Stomach smooth muscle (tissue), 2 donors: ENCODE data around the gene IGFBP2.

Experiments used
- H3K27ac ChIP-seq: one replicate; pipeline ENCODE4 v1.7.0; 2013; ENCODE audit warnings: mild to moderate bottlenecking, low read length, inconsistent platforms
- H3K27me3 ChIP-seq, 2 donors: one replicate each; pipeline ENCODE4 v1.7.0; 2013; ENCODE audit warnings: low read length in 2 of 2; ENCODE audit not compliant: insufficient read depth in 2 of 2, control insufficient read depth in 1 of 2
- H3K36me3 ChIP-seq, 2 donors: one replicate each; pipeline ENCODE4 v1.7.0; 2013; ENCODE audit warnings: low read length in 2 of 2; ENCODE audit not compliant: control insufficient read depth in 2 of 2, insufficient read depth in 2 of 2
- H3K4me1 ChIP-seq: one replicate; pipeline ENCODE4 v1.7.0; 2013; ENCODE audit warnings: low read length; ENCODE audit not compliant: control insufficient read depth, insufficient read depth
- H3K4me3 ChIP-seq, 2 donors: one replicate each; pipeline ENCODE4 v1.7.0; 2013; ENCODE audit warnings: low read length in 2 of 2
- H3K9ac ChIP-seq, 2 donors: one replicate each; pipeline ENCODE4 v1.7.0; 2013; ENCODE audit warnings: low read length in 2 of 2, mild to moderate bottlenecking in 1 of 2
- H3K9me3 ChIP-seq, 2 donors: one replicate each; pipeline ENCODE4 v1.7.0; 2013; ENCODE audit warnings: low read length in 2 of 2; ENCODE audit not compliant: control insufficient read depth in 2 of 2
- donor health status: healthy.
- donor health status: Pancreatic carcinoma.

Gene IGFBP2

GRCh38 chr2:216654528-216655052, 21.4 kb downstream of the IGFBP2 start:
- peaks cover 0 to 5% of the 10 kb centered on the region in 2 donors for H3K36me3 ChIP-seq
- peaks cover 46% of the 10 kb centered on the region for H3K4me1 ChIP-seq
- H3K27ac ChIP-seq: no peak overlapping the region
- H3K27me3 ChIP-seq: no peaks in the 10 kb centered on the region
- H3K9ac ChIP-seq: no peak overlapping the region
- no peaks in the 10 kb centered on the region for H3K9me3 ChIP-seq
- no peak overlapping the region for H3K4me3 ChIP-seq

GRCh38 chr2:216657086-216657855, 24.1 kb downstream of the IGFBP2 start:
- Histone ChIP-seq H3K36me3 (peaks cover 4 to 23% of the 10 kb centered on the region in 2 donors), H3K27ac (no peak overlapping the region), H3K4me1 (peaks cover 29% of the 10 kb centered on the region), H3K27me3 (no peaks in the 10 kb centered on the region), H3K4me3 (no peak overlapping the region), H3K9me3 (no peaks in the 10 kb centered on the region), H3K9ac (no peak overlapping the region)

GRCh38 chr2:216657980-216658379, 24.8 kb downstream of the IGFBP2 start:
- H3K4me3 ChIP-seq: no peak overlapping the region
- H3K9ac ChIP-seq: no peak overlapping the region
- H3K27me3 ChIP-seq: no peaks in the 10 kb centered on the region
- no peaks in the 10 kb centered on the region for H3K9me3 ChIP-seq
- no peak overlapping the region for H3K27ac ChIP-seq
- H3K36me3 ChIP-seq: peaks cover 4 to 23% of the 10 kb centered on the region in 2 donors
- H3K4me1 ChIP-seq: peaks cover 24% of the 10 kb centered on the region

- Histone ChIP-seq H3K27me3 (no peaks in the 10 kb centered on the region), H3K4me1 (peaks cover 21% of the 10 kb centered on the region), H3K36me3 (peaks cover 4 to 26% of the 10 kb centered on the region in 2 donors), H3K27ac (no peak overlapping the region), H3K9ac (no peak overlapping the region), H3K4me3 (no peak overlapping the region), H3K9me3 (no peaks in the 10 kb centered on the region)
These were observed 25.5 kb downstream of the IGFBP2 start for GRCh38 chr2:216658757-216659156.

GRCh38 chr2:216659276-216659675, 26.1 kb downstream of the IGFBP2 start:
- no peak overlapping the region for H3K27ac ChIP-seq
- peaks cover 4 to 26% of the 10 kb centered on the region in 2 donors for H3K36me3 ChIP-seq
- H3K9ac ChIP-seq: no peak overlapping the region
- no peaks in the 10 kb centered on the region for H3K27me3 ChIP-seq
- H3K4me1 ChIP-seq: peaks cover 16% of the 10 kb centered on the region
- no peak overlapping the region for H3K4me3 ChIP-seq
- H3K9me3 ChIP-seq: no peaks in the 10 kb centered on the region

GRCh38 chr2:216660496-216660895, 27.3 kb downstream of the IGFBP2 start:
- Histone ChIP-seq H3K9ac (no peak overlapping the region), H3K4me3 (no peak overlapping the region), H3K27me3 (no peaks in the 10 kb centered on the region), H3K36me3 (peaks cover 4 to 26% of the 10 kb centered on the region in 2 donors), H3K27ac (no peak overlapping the region), H3K4me1 (peaks cover 18% of the 10 kb centered on the region), H3K9me3 (no peaks in the 10 kb centered on the region)

GRCh38 chr2:216661051-216661450, 27.8 kb downstream of the IGFBP2 start:
- H3K9me3 ChIP-seq: no peaks in the 10 kb centered on the region
- H3K4me3 ChIP-seq: no peak overlapping the region
- peaks cover 24% of the 10 kb centered on the region for H3K4me1 ChIP-seq
- no peak overlapping the region for H3K9ac ChIP-seq
- no peaks in the 10 kb centered on the region for H3K27me3 ChIP-seq
- no peak overlapping the region for H3K27ac ChIP-seq
- peaks cover 4 to 26% of the 10 kb centered on the region in 2 donors for H3K36me3 ChIP-seq

- no peaks in the 10 kb centered on the region for H3K27me3 ChIP-seq
- no peak overlapping the region for H3K4me3 ChIP-seq
- peaks cover 26% of the 10 kb centered on the region for H3K4me1 ChIP-seq
- peaks cover 4 to 21% of the 10 kb centered on the region in 2 donors for H3K36me3 ChIP-seq
- no peak overlapping the region for H3K27ac ChIP-seq
- H3K9me3 ChIP-seq: no peaks in the 10 kb centered on the region
- no peak overlapping the region for H3K9ac ChIP-seq
These were observed 28.6 kb downstream of the IGFBP2 start for GRCh38 chr2:216661639-216662375.

GRCh38 chr2:216663106-216663505, 29.9 kb downstream of the IGFBP2 start:
- Histone ChIP-seq H3K36me3 (peaks cover 4 to 21% of the 10 kb centered on the region in 2 donors), H3K9ac (no peak overlapping the region)

GRCh38 chr2:216663846-216664245, 30.6 kb downstream of the IGFBP2 start:
- no peaks in the 10 kb centered on the region for H3K27me3 ChIP-seq
- H3K36me3 ChIP-seq: peaks cover 4 to 21% of the 10 kb centered on the region in 2 donors
- H3K27ac ChIP-seq: no peak overlapping the region
- no peak overlapping the region for H3K4me3 ChIP-seq
- peaks cover 23% of the 10 kb centered on the region for H3K4me1 ChIP-seq
- H3K9me3 ChIP-seq: no peaks in the 10 kb centered on the region
- no peak overlapping the region for H3K9ac ChIP-seq

More at GRCh38 chr2:216663106-216663505, 29.9 kb downstream of the IGFBP2 start:
- Histone ChIP-seq H3K4me1 (peaks cover 24% of the 10 kb centered on the region), H3K9me3 (no peaks in the 10 kb centered on the region), H3K27ac (no peak overlapping the region), H3K4me3 (no peak overlapping the region), H3K27me3 (no peaks in the 10 kb centered on the region)
